GM19452 (cell line): Measurements from ENCODE around the gene TCF7L1.

Source experiments
- ATAC-seq: cut with Tn5 transposase; IDR thresholded peaks from one replicate; pipeline ENCODE4 v1.9.1; 2021; ENCODE audit not compliant: unreplicated experiment

The TCF7L1 gene

DNA sequence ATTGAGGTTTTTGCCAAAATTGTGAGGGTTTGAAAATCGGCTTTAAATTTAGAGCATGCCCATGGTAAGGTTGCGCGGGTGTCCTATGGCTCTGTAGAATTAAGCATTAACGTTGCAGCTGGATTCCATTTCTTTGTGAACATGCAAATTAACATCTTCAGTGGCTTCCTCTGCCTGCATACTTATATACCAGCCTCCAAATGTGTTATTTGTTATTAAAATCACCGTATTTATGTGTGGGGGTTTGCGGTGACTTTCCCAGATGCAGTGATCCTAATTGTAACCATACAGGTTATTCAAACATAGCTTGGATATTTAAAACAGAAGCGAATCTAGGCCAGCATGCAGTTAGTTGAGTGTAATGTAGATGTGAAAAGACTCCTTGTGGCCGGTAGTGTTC, 114.4 kb downstream of the TCF7L1 start:
- no peak for ATAC-seq

GRCh38 chr2:85248773-85249509, 115.7 kb downstream of the TCF7L1 start:
- no peak for ATAC-seq

DNA sequence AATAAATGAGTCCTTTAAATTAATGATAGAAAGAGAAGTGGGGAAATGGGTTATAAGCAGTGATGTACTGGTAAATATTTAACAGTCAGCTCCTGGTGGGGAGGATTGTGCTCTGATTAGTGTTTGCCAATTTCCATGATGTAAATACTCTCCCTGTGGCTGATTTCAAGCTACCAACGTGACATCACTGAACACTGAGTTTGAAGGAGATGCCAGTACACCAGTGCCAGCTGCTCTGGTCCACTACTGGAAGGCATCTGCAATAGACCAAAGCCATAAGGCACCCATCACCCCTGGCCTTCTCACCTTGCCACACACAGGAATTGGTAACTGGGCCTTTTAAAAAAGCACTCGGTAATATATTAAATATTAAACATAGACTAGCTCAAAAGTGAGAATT, 116.9 kb downstream of the TCF7L1 start:
- no peak for ATAC-seq

GRCh38 chr2:85251070-85251616, 118.0 kb downstream of the TCF7L1 start:
- ATAC-seq: no peak

DNA sequence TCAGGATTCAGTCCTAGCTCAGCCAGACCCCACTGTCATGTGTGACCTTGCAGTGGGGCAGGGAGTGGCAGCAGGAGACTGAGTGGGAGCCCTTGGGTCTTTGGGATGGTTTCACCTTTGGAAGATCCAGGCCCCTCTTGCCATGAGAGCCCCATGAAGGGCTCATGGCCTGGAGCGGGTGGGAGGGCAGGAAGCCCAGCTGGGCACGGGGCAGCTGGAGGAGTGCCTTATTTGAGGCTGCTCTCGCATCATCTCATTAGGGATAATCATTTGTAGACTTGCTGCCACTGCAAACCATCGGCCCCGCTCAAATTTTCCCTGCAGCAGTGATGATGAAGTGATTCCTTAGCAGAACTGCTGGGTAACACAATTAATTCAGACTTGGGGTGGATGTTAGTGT, 120.7 kb downstream of the TCF7L1 start:
- ATAC-seq: no peak

DNA sequence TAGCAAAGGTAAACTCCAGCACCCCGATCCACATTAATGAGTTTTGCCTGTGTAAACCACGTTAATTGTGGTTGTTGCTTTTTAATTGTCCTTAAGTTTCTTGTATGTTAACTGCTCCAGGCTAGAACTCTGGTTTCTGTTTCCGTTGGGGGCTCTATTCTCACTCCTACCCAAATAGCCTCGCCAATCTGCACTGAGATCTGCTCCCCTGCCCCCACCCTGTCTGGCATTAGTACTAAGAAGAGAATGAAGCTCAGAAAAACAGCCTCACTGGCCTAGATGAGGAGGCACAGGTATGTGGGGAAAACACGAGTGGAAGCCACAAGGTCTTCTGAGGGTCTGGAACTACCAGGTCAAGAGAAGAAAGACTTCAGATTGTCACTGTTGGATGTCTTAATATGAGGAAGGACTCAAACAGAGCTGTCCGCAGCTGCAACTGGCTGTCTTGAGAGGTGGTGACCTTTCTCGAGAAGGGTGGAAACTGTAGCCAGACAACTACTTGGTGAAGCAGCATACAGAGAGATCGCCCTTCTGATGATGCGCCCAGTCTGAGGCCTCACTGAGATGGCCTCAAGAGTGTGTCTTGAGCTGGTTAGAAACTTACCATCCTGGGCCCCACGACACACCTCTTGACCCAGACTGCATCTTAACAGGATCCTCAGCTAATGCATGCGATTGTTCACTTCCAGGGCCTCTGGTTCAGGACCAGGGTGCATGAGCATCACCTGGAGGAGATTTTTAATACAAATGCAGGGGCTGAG, 121.5 kb downstream of the TCF7L1 start:
- no peak for ATAC-seq

GRCh38 chr2:85255456-85255812, 122.2 kb downstream of the TCF7L1 start:
- no peak for ATAC-seq

GRCh38 chr2:85255813-85256594, 122.8 kb downstream of the TCF7L1 start:
- no peak for ATAC-seq

DNA sequence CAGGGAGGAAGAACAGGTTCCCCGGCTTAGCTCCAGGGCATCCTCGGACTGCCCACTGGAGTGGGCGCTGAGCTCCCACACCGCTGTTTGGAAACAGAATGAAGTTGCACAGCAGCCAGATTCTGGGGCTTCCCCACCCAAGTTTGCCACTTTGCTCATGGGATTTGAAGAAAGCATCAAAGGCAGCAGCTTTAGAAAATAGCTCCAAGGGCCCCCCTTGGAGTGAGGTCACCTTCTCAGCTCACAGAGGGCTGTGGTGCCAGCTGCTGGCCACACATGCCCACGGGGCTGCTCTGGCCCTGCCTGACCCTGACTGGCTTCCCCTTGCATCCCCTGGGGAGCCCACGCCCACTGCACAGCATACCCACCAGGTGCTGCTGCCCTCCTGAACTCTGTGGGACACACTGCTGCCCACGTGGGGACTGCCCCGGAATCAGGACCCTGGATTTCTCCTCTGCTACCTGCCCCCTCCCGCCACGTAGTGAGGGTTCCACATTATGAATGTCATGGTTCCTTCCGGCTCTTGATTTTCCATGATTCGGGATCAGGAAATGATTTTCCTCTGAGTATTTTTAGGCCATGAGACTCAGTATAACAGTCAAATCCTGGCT, 124.3 kb downstream of the TCF7L1 start:
- ATAC-seq: no peak

DNA sequence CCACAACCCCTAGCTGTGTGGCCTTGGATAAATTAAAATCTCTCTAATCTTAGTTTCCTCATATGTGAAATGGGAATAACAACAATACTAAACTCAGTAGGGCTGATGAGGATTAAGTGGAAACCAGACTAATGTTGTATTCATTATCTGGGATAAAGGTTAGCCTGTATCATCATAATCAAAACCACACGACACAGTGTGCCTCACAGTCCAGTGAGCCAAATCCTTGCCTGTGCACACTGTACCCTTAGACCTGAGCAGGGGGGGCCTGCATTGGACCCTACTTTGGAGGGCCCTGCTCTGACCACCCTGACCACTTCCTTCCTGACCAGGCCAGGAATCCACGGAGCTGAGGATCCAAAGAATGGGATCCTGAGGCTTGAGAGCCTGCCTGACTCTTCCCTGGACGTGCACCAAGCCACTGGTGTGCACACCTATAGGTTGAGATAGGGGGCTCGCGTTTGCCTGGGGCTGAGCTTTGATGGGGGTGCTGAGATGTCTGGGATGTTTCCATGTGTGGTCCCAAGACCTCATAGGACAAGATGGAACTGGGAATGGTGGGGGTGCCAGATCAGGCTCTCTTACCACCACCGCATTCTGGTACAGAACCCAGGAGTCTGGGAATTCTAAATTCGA, 124.9 kb downstream of the TCF7L1 start:
- no peak for ATAC-seq

GRCh38 chr2:85259101-85259590, 126.0 kb downstream of the TCF7L1 start:
- no peak for ATAC-seq

GRCh38 chr2:85259879-85260278, 126.7 kb downstream of the TCF7L1 start:
- ATAC-seq: no peak

GRCh38 chr2:85263591-85263990, 130.4 kb downstream of the TCF7L1 start:
- ATAC-seq: no peak

DNA sequence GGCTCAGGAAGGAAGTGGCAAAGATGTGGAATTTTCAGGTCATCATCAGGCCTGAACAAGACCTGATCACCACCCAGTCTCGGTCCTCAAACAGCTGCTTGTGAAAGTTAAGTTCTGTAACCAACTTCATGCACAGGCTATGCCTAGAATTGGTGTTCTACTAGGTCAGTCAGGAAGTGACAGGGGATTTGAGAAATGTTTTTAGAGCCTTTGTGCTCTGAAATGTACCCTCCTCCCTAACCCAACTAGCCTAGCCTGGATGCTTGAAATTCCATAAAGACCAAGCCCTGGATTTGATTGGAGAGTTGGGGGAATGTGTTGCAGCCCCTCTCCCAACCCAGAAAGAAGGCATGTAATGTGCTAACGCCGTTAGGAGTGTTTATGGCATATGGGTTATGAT, 131.3 kb downstream of the TCF7L1 start:
- no peak for ATAC-seq

DNA sequence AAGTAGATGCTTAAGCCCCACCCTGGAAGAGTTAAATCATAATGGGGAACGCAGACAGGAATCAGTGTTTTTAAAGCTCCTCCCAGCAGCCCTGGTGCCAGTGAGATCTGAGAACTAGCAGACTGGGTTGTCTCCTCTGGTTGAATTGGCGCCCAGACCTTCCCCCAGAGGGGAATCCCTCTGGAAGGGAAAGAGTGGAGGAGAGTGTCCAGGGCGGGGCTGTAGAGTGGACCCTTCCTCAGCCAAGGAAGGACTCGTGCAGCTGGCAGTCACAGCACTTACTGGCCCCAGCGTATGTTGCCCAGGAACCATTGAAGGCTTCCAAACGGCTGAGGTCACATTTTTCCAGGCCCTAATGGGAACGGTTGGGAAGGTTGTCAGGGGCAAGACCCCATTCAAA, 132.1 kb downstream of the TCF7L1 start:
- no peak for ATAC-seq

DNA sequence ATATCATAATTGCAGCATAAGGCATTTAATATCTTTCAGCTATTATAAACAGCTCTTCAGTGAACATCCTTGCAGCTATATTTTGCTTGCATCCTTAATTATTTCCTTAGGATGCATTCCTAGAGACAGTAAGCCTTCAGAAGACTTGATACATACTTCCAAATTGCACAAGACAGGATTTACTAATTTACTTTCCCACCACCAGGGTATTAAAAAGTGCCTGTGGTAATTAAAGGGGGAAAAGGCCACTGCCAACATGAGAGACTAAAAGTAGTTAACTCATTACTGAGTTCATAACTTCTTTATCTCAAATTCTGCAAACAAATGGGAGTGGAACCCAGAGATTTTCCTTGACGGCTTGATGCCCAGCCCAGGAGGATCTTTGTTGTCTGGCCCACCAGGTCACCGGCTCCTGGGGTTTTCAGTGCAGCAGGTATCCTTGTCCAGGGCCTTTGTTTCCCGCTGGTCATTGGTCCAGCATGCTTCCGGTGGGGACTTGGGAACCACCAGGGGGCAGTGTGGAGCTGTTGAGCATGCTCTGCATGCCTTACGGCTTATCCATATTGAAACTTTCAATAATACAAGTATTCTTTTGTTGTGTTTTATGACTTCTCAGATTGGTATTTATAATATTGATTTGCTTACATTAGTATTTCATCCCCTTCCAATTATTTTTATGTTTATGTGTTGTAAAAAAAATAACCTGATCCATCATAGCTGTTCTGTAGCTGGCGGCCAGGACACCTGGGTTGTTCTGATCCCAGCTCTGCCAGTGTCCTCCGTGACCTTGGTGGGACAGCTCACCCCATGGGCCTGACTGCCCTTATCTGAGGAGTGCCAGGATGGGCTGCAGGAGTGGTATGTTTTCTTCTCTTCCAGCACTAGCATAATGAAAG, 133.2 kb downstream of the TCF7L1 start:
- ATAC-seq: peak; percentile 67

DNA sequence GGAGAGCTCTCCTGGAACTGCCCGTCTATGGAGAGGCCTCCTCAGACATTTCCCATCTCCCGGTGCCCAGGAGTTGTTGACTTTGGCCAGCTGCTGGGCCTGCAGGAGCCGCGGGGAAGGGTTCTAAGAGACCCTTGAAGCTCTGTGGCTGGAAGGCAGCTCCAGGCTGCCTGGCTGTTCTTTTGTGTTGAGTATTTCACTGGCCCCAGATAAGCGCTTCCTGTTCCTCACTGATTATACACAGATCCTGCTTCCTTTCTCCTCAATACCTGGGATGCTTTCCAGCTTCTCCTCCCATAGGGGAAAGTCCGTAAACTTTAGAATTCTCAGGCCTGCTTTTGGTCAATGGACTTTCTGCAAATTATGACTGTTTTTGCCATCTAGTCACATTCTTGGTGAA, 136.8 kb downstream of the TCF7L1 start:
- ATAC-seq: no peak

GRCh38 chr2:85272357-85272756, 139.2 kb downstream of the TCF7L1 start:
- no peak for ATAC-seq
